ENCODE results near the gene LSM4.

GRCh38 chr19:18340190-18340989 is 17.5 kb upstream of the LSM4 start, which contains the start of gene PGPEP1:
- TF ChIP-seq RAD21 (IDR thresholded peaks at IDR 0.05; ENCODE audit: low read depth) (no peak), TEAD4 (IDR thresholded peaks at IDR 0.05) (0 out of 2 replicates have a peak, but pooled peaks have one; percentile 19), FOXM1 (IDR thresholded peaks at IDR 0.05; ENCODE audit: borderline replicate concordance, low read depth) (no peak), NFIC (IDR thresholded peaks at IDR 0.05) (no peak), CREB1 (IDR thresholded peaks at IDR 0.05; ENCODE audit: low read depth) (no peak)
- TF ChIP-seq, protein P1, sequence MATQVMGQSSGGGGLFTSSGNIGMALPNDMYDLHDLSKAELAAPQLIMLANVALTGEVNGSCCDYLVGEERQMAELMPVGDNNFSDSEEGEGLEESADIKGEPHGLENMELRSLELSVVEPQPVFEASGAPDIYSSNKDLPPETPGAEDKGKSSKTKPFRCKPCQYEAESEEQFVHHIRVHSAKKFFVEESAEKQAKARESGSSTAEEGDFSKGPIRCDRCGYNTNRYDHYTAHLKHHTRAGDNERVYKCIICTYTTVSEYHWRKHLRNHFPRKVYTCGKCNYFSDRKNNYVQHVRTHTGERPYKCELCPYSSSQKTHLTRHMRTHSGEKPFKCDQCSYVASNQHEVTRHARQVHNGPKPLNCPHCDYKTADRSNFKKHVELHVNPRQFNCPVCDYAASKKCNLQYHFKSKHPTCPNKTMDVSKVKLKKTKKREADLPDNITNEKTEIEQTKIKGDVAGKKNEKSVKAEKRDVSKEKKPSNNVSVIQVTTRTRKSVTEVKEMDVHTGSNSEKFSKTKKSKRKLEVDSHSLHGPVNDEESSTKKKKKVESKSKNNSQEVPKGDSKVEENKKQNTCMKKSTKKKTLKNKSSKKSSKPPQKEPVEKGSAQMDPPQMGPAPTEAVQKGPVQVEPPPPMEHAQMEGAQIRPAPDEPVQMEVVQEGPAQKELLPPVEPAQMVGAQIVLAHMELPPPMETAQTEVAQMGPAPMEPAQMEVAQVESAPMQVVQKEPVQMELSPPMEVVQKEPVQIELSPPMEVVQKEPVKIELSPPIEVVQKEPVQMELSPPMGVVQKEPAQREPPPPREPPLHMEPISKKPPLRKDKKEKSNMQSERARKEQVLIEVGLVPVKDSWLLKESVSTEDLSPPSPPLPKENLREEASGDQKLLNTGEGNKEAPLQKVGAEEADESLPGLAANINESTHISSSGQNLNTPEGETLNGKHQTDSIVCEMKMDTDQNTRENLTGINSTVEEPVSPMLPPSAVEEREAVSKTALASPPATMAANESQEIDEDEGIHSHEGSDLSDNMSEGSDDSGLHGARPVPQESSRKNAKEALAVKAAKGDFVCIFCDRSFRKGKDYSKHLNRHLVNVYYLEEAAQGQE (IDR thresholded peaks at IDR 0.05; ENCODE audit: low read depth): no peak
